GM18502 (cell line): Measurements from ENCODE around the gene CHPF.

Experiments
- ATAC-seq: cut with Tn5 transposase; IDR thresholded peaks from one replicate; pipeline ENCODE4 v1.9.1; 2021; ENCODE audit warnings: mild to moderate bottlenecking; ENCODE audit not compliant: unreplicated experiment, poor library complexity

Gene CHPF

DNA sequence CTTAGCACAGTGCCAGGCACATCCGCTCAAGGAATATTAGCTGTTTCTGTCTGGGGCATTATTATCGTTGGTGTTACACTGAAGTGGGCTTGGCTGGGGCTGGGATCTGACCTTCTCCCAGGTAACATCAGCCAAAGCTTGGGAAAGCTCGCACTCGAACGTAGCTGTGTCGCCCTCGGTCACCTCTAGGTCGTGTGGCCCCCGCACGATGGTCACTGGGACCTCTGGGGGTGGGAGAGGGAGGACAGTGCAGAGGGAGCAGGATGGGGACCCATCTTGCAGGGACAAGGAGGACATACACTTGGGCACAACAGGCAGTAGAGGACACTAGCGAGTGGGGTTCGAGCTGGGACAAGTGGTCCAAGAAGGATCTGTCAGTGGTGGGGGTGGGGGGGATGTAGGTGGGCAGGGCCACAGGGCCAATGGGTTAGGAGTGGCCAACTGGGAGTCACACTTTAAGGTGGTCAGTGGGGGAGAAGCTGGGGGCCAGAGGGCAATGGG lies 9.9 kb upstream of the CHPF start:
- ATAC-seq = no peak

DNA sequence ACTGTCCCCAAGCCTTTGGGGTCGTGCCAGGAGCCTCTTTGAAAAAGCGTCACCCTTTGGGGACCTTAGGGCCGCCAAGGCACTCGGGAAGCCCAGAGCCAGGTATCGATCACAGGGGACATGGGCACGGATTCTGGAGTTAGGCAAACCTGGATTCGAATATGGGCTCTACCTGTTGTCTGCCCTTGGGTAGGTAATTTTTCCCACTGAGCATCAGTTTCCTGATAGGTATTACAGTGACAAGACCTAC lies 9.5 kb upstream of the CHPF start:
- no peak for ATAC-seq

DNA sequence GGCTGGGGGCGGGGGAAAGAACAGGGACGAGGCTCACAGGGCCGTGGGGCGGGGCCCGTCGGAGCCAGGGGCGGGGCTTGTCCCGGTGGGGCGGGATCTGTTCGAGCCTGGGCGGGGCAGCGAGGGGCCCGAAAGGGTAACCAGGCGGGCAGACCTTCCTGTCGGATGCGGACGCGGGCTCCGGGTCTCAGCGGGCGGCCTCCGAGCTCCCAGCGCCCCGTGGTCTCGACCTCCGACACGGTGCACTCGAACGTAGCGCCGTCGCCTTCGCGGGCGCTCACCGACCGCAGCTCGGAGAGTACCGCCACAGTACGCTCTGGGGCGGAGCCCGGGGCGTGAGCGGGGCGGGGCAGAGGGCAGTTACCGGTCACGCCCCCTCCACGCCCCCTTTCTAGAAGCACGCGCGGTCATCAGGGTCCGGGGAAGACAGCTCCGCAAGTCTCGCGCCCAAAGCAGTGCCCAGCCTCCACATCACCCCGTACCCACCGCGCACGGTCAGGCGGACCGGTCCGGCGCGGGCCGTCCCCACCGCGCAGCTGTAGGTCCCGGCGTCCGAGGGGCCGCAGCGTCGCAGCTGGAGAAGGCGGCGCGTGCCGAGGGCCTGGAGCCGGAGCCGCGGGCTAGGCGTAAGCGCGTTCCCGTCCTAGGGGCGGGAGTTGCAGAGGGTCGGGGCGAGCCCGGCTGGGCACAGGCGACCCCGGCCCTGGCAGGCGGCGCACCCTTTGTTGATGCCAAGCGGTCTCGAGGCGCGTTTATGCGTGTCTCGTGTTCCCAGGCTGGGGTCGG lies 9.0 kb upstream of the CHPF start:
- peak; percentile 94 for ATAC-seq

DNA sequence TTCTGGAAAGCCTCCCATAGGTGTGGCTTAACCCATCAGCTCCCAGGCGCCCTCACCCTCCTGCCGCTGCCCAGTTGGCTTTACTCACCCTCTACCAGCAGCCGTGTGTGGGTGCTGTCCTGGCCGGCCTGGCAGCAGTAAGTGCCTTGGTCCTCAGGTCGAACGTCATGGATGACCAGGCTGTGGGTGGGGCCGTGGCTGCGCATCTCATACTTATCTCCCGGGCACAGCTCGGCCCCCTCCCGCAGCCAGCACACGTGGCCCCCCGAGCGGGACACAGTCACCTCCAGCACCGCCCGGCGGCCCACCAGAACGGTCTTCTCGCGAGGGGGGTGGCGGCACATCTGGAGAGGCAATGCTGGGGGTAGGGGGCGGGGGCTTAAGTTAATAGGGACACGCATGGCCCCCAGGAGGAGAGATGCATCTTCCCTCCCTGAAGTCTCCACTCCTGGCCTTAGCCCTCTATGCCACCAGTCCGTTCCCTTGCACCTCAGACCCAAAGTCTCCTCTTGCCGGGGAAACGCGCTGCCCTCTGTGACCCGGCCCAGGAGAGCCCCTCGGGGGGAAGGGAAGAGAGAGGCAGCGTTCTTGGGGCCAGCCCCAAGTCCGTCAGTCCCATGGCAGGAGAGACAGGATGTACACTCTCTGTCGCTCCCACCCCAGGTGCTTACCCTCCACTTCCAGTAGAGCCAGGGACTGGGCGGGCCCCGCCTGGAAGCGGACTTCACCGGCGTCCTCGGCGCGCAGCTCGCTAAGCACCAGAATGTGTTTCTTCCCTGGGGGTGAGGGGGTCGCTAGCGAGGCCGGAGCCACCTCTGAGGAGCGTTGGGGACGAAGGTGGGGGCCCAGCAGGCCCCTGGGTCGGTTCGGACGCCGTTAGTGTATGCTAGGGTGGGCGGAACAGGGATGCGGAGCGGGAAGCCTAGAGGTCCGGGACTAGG lies 8.1 kb upstream of the CHPF start:
- ATAC-seq = peak; percentile 19

DNA sequence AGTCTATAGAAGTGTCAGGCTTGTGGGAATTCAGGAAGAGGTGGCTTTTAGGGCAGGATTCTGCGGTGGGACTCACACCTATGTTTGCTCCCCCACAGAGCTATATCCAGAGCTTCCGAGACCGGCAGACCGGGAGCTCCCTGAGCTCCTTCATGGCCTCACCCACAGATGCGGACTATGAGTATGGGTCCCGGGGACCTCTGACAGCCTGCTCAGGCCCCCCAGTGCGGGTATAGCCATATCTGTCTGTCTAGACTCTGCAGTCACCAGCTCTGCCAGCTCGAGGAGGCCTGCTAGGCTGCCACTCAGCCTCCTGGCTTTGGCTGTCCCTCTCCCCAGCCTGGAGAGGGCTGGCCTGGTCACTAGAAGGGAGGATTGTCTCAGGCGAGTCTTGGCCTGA lies 6.0 kb upstream of the CHPF start:
- no peak for ATAC-seq

DNA sequence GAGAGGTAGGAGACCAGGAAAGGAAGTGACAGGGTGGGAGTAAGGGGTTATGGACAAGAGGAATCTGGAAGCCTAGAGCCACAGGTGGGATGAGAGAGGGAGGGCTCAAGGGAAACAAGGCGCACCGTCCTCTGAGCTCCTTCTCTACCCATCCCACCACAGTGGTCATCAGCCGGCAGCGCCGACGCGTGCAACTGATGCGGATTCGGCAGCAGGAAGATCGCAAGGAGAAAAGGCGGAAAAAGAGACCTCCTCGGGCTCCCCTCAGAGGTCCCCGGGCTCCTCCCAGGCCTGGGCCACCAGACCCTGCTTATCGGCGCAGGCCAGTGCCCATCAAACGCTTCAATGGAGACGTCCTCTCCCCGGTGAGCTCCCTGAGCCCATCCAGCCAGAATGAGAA lies 5.4 kb upstream of the CHPF start:
- no peak for ATAC-seq

DNA sequence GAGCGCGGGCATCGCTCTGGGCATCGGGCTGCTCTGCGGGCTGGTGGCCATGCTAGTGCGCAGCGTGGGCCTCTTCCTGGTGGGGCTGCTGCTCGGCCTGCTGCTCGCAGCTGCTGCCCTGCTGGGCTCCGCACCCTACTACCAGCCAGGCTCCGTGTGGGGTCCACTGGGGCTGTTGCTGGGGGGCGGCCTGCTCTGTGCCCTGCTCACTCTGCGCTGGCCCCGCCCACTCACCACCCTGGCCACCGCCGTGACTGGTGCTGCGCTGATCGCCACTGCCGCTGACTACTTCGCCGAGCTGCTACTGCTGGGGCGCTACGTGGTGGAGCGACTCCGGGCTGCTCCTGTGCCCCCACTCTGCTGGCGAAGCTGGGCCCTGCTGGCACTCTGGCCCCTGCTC lies 4.0 kb upstream of the CHPF start:
- no peak for ATAC-seq

DNA sequence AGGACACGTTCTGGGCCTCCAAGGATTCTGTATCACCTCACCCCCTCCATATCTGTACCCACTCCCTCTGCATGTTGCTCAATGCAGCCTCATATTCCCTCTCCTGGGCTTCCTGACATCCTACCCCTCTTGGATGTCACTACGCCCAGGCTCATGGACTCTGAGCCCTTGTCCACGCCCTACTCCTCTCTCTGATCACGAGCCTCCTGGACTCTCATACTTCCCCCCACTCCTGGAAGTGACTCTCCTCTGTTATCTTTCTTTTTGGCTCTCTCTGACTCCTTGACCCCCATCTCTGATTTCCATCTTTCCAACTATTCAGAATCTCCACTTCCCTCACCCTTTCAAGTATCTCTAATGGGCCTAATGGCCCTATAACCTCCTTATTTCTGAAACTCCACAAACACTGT lies 2.3 kb upstream of the CHPF start:
- no peak for ATAC-seq

DNA sequence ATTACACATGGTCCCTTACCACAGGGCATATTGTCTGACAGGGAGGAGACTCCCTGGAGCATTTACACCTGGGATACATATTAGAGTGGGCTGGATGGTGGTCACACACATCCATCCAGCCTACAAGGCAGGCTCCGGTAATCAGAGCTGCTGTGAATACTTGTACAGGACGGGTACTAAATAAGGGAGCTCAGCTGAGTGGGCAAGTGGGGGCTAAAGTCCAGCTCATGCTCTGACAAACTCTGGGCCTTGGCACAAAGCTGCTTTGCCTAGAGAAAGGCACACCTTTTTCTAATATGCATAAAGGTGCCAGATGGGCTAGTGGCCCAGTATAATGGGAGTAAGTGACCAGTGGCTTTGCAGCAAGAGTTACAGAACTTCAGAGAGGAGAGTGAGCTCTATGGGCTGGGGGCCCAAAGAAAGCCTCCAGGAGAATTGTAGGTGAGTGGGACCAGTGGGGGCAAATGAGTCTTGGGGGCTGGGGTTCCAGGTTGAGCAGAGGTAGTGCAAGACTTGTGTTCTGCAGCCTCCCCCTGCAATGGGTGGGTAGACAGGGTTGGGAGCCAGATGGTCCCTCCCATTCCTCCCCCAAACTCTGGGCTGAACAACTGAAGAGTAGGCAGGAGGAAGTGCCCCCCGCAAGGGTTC lies 1.8 kb upstream of the CHPF start:
- no peak for ATAC-seq

DNA sequence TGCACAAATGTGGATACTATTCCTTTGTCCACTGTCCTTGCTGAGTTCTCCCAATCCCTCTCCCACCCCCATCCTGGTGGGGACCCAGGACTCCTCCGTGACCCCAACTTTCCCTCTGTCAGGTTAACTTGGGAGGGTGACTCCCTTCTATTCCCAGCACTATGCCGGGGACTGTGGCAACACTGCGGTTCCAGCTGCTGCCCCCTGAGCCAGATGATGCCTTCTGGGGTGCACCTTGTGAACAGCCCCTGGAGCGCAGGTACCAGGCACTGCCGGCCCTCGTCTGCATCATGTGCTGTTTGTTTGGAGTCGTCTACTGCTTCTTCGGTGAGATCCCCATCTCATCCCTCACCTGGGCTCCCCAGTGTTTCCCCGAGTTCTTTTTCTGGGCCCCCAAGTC lies 958 bp upstream of the CHPF start:
- ATAC-seq = no peak

DNA sequence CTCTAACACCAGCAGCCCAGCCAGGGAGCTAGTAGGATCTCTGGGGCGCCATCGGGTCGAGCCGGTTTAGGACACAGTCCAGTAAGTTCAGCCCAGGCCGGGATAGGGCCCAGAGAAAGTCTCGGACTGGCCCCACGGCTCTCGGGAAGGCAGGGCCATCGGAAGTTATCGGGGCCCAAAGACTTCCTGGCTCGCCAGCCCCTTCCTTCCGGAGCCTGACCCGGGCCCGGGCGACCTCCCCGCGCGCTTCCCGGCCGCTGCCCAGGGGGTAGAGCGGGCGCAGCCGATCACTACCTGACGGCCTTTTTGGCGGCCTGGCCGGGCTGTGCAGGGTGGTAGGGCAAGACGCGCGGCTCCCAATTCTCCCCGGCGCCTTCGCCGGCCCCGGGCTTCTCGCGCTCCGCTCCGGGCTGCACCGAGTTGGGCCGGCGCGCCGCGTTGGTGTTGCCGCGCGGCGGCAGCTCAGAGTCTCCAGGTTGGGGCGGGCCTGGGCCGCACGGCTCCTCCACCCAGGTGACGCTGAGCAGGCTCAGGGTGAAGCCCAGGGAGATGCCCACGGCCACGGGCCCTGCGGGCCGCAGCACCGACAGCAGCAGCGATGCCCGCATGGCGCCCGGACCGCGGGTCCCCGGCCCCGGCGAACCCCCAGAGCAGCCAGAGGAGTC lies 546 bp downstream of the CHPF start:
- peak; percentile 45 for ATAC-seq

DNA sequence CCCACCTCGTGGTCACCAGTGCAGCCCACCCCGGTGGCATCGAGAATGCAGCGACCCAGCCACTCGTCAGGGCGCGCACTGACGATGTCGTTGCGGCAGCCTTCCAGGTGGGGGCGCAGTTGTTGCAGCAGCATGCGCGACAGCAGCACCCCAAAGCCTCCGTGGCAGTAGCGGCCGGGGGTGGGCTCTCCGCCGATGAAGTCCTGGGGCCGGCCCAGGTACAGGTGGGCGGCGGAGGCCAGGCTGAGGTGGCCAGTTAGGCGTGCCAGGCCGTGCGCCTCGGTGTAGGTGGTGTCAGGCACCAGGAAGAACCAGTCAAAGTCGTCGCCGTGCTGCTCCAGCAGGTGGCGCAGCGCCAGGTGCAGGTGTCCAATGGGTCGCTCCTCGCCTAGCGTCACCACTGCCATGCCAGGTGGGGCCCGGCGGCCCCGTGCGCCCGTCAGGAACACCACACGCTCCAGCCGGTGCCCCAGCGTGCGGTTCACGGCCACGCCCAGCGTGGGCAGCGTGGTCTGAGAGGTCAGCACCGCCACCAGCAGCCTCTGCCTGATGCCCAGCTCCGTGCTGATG lies 1.9 kb downstream of the CHPF start:
- peak; percentile 56 for ATAC-seq

DNA sequence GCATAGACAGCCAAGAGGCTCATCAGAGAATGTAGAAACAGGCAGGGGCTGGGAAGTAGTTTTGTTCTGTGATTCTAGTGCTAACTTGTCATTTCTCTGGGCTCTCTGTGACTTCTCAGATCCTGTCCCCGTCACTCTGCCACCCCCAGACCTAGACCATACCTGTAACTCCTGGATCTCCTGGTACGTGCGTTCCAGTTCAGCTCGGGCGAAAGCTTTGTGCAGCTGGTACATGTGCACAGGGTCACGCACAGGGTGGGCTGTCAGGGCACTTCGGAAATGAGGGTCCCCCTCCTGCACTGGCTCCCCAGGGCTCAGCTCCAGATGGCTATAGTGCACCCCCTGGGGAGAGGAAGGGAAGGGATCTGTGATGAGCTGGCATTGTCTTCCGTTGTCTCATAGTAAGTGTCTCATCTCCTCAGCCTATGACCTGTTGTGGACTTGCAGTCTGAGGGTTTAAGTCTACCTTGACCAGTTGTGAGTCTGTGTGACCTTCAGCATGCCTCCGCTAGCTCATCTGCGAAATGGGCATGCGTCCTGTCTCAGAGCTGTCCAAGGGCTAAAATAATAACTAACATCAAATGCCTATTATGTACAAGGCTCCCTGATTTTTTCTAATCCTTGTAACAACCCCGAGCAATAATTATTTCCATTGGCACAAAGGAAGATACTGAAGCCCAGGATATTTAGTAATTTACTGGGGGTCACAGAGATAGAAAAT lies 2.7 kb downstream of the CHPF start:
- no peak for ATAC-seq

DNA sequence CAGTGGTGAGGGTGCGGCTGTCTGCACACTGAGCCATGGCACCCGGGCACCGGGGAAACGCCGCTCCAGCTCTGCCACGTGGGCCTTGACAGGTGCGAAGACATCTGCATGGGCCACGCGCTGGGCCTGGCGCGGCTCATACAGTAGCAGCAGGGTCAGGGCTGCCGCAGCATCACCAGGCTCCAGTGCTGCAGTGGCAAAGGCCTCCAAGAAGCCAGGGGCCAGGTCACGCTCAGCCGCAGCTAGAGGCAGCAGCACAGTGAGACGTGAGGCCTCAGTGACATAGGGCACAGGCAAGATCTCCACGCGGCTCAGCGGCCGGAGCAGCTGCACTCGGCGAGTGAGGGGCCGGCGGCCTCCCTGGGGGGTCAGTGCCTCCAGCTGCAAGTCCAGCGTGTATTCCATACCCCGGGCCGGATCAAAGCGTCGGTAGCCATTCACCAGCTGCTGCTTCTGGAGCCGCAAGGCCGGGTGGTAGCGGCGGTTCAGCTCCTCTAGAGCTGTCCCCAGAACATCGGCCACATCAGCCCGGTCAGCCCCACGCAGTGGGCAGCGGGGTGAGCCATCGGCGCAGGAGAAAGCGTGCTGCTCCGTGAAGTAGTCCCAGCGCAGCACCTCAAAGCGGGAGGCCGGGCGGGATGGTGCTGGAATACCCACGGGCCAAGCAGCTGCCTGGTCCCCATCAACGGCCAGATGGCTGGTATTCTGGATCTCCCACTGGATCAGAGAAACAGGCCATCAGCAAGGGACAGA lies 3.5 kb downstream of the CHPF start:
- no peak for ATAC-seq

DNA sequence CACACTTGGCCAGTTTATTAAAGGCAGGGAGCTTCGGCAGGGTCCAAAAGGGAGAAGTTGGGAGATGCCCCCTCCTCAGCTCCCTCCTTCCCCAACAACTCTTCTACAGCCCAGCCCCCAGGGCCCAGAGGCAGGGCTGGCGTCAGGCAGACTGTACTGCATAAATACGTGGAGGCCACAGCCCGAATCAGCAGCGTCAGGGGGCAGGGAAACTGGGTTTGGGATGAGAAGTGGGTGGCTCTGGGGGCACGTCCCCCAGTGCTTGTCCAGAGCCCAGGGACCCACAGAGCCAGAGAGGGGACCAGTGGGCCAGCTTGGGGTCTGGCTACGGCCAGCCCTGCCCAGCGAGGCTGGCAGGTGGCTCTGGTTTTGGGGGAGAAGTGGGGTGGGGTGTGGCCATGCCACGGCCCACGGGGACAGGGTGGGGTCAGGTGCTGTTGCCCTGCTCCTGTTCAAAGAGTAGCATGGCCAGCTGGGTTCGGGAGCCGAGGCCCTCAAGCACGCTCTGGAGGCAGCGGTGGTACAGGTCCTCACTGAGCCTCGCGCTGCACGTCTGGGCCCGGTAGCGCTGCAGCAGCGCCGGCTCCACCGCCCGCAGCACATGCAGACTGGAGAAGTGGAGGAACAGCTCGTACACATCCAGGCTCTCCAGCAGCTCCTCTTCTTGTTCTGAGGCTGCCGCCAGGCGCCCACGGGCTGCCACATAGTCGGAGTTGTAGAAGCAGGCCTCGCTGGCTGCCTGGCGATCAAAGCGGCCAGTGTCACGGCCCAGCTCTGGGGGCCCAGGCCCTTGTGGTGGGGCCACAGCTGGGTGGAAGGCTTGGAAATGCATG lies 4.4 kb downstream of the CHPF start:
- ATAC-seq = no peak

DNA sequence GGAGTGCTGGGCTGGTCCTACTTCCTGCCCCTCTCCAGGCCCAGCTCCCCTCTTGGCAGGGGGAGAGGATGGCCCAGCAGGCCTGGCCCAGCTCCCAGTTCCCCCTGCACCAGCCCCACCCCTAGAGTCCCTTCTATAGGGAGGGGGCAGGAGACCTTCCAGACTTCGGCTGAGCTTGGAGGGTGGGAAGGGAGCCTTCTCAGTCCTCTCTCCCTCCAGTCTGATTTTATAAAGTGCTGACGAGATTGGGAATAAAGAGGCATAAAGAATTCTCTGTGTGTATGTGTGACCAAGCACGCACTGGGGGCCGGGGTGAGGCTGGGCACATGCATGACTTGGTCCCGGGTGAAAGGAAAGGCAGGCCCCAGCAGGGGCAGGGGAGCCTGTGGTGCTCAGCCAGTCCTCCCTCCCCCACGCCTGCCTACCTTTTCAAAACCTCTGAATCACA lies 5.1 kb downstream of the CHPF start:
- ATAC-seq = no peak

DNA sequence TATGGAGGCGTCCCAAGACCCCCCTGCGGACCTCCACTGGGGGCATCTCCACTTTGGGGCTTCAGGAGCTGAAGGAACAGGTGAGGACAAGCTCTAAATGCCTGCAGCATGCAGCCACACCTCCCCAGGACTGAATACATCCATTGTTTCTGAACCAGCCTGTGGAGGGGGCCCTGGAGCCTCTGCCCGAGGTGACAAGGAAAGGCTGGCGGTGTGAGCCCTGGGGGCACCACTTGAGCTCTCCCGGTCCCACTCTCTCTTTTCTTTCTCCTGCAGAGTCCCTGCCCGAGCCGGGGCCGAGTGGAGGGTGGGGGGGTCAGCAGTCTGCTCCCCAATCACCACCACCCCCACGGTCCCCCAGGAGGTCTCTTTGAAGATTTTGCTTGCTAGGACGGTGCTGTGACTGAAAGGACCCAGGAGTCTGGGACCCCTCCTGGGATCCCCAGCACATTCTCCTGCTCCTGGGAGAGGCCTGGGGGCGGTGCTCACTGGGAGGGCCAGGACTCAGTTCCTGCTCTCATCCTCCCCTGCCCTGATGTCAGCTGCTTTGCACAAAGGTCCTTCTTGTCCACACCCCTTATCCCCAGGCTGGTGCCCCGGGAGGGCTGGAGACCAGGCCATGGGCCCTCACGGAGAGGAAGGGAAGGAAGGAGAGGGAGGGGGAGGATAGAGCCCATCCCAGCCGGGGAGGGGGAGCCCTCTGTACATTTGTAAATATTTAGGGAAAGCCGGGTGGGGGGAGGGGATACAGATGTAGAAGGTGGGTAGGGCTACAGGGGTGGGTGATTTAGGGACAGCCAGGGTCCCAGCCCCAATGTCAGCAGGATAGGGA lies 5.7 kb downstream of the CHPF start:
- no peak for ATAC-seq
